Endodermal cell (in vitro differentiated cells): ENCODE data around the gene CDH4. TPM values are rescaled to one million over a fixed set of nuclear protein-coding genes. Genes with fewer than 3 reads are reported as not detected.

Experiments
- DNase-seq: peaks from one replicate; pipeline ENCODE4 v3.0.0-alpha.2; 2017
- H3K27ac ChIP-seq: 2 replicates; pipeline ENCODE4 v1.5.1; 2013; ENCODE audit warnings: mild to moderate bottlenecking, low read depth, low read length, moderate library complexity
- H3K27me3 ChIP-seq: 2 replicates; pipeline ENCODE4 v1.6.1; 2013; ENCODE audit warnings: mild to moderate bottlenecking, low read length, moderate library complexity; ENCODE audit not compliant: insufficient read depth, control insufficient read depth, poor library complexity, severe bottlenecking
- H3K36me3 ChIP-seq: 2 replicates; pipeline ENCODE4 v1.7.0; 2013; ENCODE audit warnings: mild to moderate bottlenecking, low read length, moderate library complexity; ENCODE audit not compliant: control insufficient read depth, insufficient read depth
- H3K4me1 ChIP-seq: one replicate; pipeline ENCODE4 v1.7.0; 2013; ENCODE audit warnings: low read length; ENCODE audit not compliant: control insufficient read depth, insufficient read depth
- H3K4me3 ChIP-seq: 2 replicates; pipeline ENCODE4 v1.5.1; 2013; ENCODE audit warnings: mild to moderate bottlenecking, low read length, moderate library complexity
- H3K9ac ChIP-seq: 2 replicates; pipeline ENCODE4 v1.6.1; 2013; ENCODE audit warnings: mild to moderate bottlenecking, low read length, moderate library complexity; ENCODE audit not compliant: poor library complexity, severe bottlenecking; ENCODE audit errors: extremely low read depth
- H3K9me3 ChIP-seq: 2 replicates; pipeline ENCODE4 v1.6.1; 2013; ENCODE audit warnings: mild to moderate bottlenecking, low read length, moderate library complexity; ENCODE audit not compliant: control insufficient read depth
- H3K27ac Mint-ChIP-seq: 2 replicates; pipeline ENCODE4 v1.8.0; 2020; ENCODE audit warnings: mixed read lengths
- H3K27me3 Mint-ChIP-seq: 2 replicates; pipeline ENCODE4 v1.8.0; 2021; ENCODE audit warnings: mild to moderate bottlenecking, mixed read lengths; ENCODE audit not compliant: insufficient read depth
- H3K36me3 Mint-ChIP-seq: 2 replicates; pipeline ENCODE4 v1.8.0; 2020; ENCODE audit warnings: low read depth, mixed read lengths
- H3K4me1 Mint-ChIP-seq: 2 replicates; pipeline ENCODE4 v1.8.0; 2020; ENCODE audit warnings: mixed read lengths
- H3K4me3 Mint-ChIP-seq: 2 replicates; pipeline ENCODE4 v1.8.0; 2020; ENCODE audit warnings: mild to moderate bottlenecking, moderate library complexity, mixed read lengths
- H3K9me3 Mint-ChIP-seq: 2 replicates; pipeline ENCODE4 v1.8.0; 2020; ENCODE audit warnings: mild to moderate bottlenecking, mixed read lengths
- WGBS, 2 experiments: methylation state at CpG; one replicate each; pipeline versions ENCODE4 v1.1.5 to v1.1.7; 2013; ENCODE audit warnings: missing lambda C conversion rate in 2 of 2, mixed read lengths in 1 of 2; ENCODE audit not compliant: insufficient coverage in 1 of 2, insufficient read length in 1 of 2; 5-methylcytosine and 5-hydroxymethylcytosine counted together
- total RNA-seq, 2 donors: library from RNA; stranded (reverse); fragmentation: NEBNext Ultra II Directional in 1 of 2; extraction: Animal tissue kit (Norgen Biotek cat#: 25700) in 1 of 2; gene quantifications; 2 replicates in 1 of 2; 3 replicates in 1 of 2; pipeline ENCODE4 v1.2.1, GENCODE V29; 2021
- TF ChIP-seq, protein P1 (sequence below): fragments of 200-600 bp; sonication (generic); conservative IDR thresholded peaks from 2 replicates; pipeline ENCODE4 v1.5.0; 2021; ENCODE audit warnings: antibody characterized with exemption, mild to moderate bottlenecking

The CDH4 gene
- total RNA-seq, 2 donors from 2014 or later, result 1.8 to 5.8 TPM

DNA sequence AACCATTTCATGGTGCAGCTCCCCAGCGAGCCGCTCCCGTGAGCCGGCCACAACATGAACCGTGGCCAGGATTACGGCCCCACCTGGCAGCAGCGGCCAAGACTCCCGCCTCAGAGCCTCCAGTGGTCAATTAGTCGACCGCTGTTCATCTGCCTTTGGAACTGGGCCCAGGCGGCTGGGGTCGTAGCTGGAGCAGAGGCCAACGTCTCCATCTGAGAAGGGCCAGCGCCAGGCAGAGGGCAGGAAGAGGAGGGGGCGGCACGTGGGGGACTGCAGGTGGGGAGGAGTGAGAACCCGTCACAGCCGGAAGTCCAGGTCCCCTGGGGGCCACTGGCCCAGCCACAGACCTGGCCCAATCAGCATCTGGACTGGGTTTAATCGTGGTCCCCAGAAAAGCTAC is 629.4 kb downstream of the CDH4 start:
- Mint-ChIP-seq H3K9me3 (no peaks in the 10 kb centered on the region), H3K4me1 (no peaks in the 10 kb centered on the region), H3K27ac (no peak overlapping the region), H3K27me3 (no peaks in the 10 kb centered on the region), H3K36me3 (no peaks in the 10 kb centered on the region), H3K4me3 (no peak overlapping the region)
- Histone ChIP-seq H3K27ac (no peak overlapping the region), H3K36me3 (no peaks in the 10 kb centered on the region), H3K27me3 (no peaks in the 10 kb centered on the region), H3K9ac (no peak overlapping the region), H3K4me1 (no peaks in the 10 kb centered on the region), H3K9me3 (no peaks in the 10 kb centered on the region), H3K4me3 (no peak overlapping the region)
- TF ChIP-seq, protein P1, sequence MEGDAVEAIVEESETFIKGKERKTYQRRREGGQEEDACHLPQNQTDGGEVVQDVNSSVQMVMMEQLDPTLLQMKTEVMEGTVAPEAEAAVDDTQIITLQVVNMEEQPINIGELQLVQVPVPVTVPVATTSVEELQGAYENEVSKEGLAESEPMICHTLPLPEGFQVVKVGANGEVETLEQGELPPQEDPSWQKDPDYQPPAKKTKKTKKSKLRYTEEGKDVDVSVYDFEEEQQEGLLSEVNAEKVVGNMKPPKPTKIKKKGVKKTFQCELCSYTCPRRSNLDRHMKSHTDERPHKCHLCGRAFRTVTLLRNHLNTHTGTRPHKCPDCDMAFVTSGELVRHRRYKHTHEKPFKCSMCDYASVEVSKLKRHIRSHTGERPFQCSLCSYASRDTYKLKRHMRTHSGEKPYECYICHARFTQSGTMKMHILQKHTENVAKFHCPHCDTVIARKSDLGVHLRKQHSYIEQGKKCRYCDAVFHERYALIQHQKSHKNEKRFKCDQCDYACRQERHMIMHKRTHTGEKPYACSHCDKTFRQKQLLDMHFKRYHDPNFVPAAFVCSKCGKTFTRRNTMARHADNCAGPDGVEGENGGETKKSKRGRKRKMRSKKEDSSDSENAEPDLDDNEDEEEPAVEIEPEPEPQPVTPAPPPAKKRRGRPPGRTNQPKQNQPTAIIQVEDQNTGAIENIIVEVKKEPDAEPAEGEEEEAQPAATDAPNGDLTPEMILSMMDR, result no peak
- no peak for DNase-seq
- WGBS, 2 experiments, result 87 to 93% methylated on average over 9 to 19 of the region's 19 CpGs

DNA sequence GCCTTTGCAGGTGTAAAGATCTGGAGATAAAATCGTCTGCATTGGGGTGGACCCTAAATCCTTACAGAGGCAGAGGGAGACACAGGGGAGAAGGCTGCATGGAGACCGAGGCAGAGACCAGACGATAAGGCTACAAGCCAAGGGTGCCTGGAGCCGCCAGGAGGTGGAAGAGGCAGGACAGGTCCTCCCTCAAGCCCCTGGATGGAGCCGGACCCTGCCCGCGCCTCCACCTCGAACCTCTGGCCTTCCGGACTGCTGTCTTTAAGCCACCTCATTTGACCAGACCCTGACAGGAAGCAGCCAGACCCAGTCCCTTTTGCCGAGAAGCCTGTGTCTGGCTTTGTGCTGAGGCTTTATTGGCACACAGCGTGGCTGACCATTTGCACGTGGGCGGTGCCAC is 629.8 kb downstream of the CDH4 start:
- WGBS, 2 experiments, result 92 to 95% methylated on average over 12 to 13 of the region's 13 CpGs
- TF ChIP-seq, protein P1, result no peak
- no peaks in the 10 kb centered on the region for H3K36me3 ChIP-seq
- Mint-ChIP-seq H3K4me1 (no peaks in the 10 kb centered on the region), H3K4me3 (no peak overlapping the region), H3K27ac (no peak overlapping the region), H3K9me3 (no peaks in the 10 kb centered on the region), H3K36me3 (no peaks in the 10 kb centered on the region), H3K27me3 (no peaks in the 10 kb centered on the region)
- DNase-seq, result no peak
- no peaks in the 10 kb centered on the region for H3K27me3 ChIP-seq
- H3K9me3 ChIP-seq, result no peaks in the 10 kb centered on the region
- H3K9ac ChIP-seq, result no peak overlapping the region
- H3K27ac ChIP-seq, result no peak overlapping the region
- H3K4me1 ChIP-seq, result no peaks in the 10 kb centered on the region
- H3K4me3 ChIP-seq, result no peak overlapping the region

DNA sequence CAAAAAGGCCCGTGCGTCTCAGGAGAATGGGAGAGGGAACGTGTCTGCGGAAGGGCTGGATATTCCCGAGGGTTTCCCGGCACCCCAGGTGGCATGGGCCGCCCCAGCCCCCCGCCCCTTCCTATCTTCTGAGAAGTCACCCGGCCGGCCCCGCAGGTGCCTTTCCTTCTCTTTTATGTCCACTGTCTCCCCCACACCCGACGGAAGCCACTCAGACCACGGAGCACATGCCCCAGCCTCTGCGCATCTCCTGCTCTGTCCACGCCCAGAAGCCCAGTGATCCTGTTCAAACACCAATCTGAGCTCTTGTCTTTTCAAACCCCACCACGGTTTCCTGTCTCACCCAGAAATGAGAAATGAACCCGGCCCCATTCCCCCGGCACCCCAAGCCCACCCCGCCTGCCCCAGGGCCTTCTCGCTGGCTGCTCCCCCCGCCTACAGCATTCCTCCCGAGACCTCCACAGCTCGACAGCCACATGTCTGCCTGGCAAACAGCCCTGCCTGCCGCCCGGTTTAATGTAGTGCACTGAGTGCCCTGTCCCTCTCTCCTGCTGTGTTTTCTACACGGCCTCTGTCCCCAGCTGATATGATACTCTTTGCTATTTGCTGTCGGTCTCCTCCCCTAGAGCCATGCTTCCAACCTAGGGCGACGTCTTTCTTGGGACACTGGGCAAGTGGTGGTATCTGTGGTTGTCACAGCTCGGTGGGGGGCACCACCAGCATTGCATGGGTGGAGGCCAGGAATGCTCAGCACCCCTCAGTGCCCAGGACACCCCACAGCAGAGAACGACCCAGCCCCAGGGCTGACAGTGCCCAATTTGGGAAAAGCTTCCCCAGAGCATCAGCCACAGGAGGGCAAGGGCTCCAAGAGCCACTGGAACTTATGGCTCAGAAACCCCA is 630.9 kb downstream of the CDH4 start:
- TF ChIP-seq, protein P1, result no peak
- H3K36me3 Mint-ChIP-seq, result no peaks in the 10 kb centered on the region
- H3K9me3 Mint-ChIP-seq, result no peaks in the 10 kb centered on the region
- Histone ChIP-seq H3K27ac (no peak overlapping the region), H3K27me3 (no peaks in the 10 kb centered on the region), H3K9ac (no peak overlapping the region), H3K36me3 (no peaks in the 10 kb centered on the region), H3K9me3 (no peaks in the 10 kb centered on the region), H3K4me1 (no peaks in the 10 kb centered on the region), H3K4me3 (no peak overlapping the region)
- no peak overlapping the region for H3K27ac Mint-ChIP-seq
- 85 to 88% methylated on average over 16 to 32 of the region's 32 CpGs for WGBS, 2 experiments
- DNase-seq, result no peak
- H3K27me3 Mint-ChIP-seq, result no peaks in the 10 kb centered on the region
- H3K4me3 Mint-ChIP-seq, result no peak overlapping the region
- H3K4me1 Mint-ChIP-seq, result no peaks in the 10 kb centered on the region
